H1 (cell line): Measurements from ENCODE around the gene TPPP. TPM values are rescaled to one million over a fixed set of nuclear protein-coding genes. Genes with fewer than 3 reads are reported as not detected.

Source experiments
- CTCF ChIA-PET: fragments of 300-600 bp; sonication (Branson Sonifier 250); formaldehyde crosslinking; loops from one replicate; lab custom pipeline; 2021; ENCODE audit not compliant: partially characterized antibody; lab: Charles Lee
- POLR2A ChIA-PET: fragments of 300-600 bp; sonication (Branson Sonifier 250); formaldehyde crosslinking; loops from one replicate; lab custom pipeline; 2021; ENCODE audit warnings: inconsistent platforms; ENCODE audit not compliant: partially characterized antibody; lab: Charles Lee
- DNase-seq, 2 experiments: peaks; one replicate each; pipeline versions ENCODE4 v3.0.0 to v3.0.0-alpha.2; 2010 to 2022; ENCODE audit warnings: low spot score in 2 of 2, low read depth in 1 of 2, mixed read lengths in 1 of 2
- FAIRE-seq: peaks from 2 replicates; lab custom pipeline; 2011; peaks lifted over from hg19 to GRCh38; lab: Jason Lieb, UNC
- H2AFZ ChIP-seq: 2 replicates; pipeline ENCODE4 v1.8.1; 2012; ENCODE audit warnings: low read length, inconsistent platforms
- H2AK5ac ChIP-seq: 2 replicates; pipeline ENCODE4 v1.6.1; 2013; ENCODE audit warnings: low read depth, low read length
- H2BK120ac ChIP-seq: replicated peaks from 2 replicates; pipeline ENCODE3; 2013; ENCODE audit warnings: low read depth, low read length, inconsistent platforms
- H2BK12ac ChIP-seq: 2 replicates; pipeline ENCODE4 v1.6.1; 2013; ENCODE audit warnings: low read depth, low read length
- H2BK15ac ChIP-seq: 2 replicates; pipeline ENCODE4 v1.6.1; 2013; ENCODE audit warnings: low read length
- H2BK20ac ChIP-seq: 2 replicates; pipeline ENCODE4 v1.6.1; 2013; ENCODE audit warnings: low read length
- H2BK5ac ChIP-seq: 2 replicates; pipeline ENCODE4 v1.6.1; 2013; ENCODE audit warnings: low read depth, low read length
- H3K14ac ChIP-seq: 2 replicates; pipeline ENCODE4 v1.6.1; 2013; ENCODE audit warnings: inconsistent platforms; ENCODE audit not compliant: insufficient read length
- H3K18ac ChIP-seq: 2 replicates; pipeline ENCODE4 v1.6.1; 2013; ENCODE audit warnings: low read length; ENCODE audit errors: extremely low read depth
- H3K23ac ChIP-seq: 2 replicates; pipeline ENCODE4 v1.6.1; 2013; ENCODE audit warnings: inconsistent platforms; ENCODE audit not compliant: insufficient read length
- H3K23me2 ChIP-seq: 2 replicates; pipeline ENCODE4 v1.6.1; 2013; ENCODE audit warnings: low read depth, low read length
- H3K27ac ChIP-seq: 2 replicates; pipeline ENCODE4 v1.6.1; 2011; ENCODE audit warnings: low read depth, low read length, inconsistent platforms
- H3K27me3 ChIP-seq, 4 experiments: replicated peaks in 1 of 4; 1 replicate in 1 of 4; 2 replicates in 3 of 4; pipeline versions ENCODE4 v1.6.1 to v1.8.1; 2011 to 2013; ENCODE audit warnings: low read length in 3 of 4, mild to moderate bottlenecking in 3 of 4, inconsistent platforms in 2 of 4, mixed read lengths in 2 of 4, moderate library complexity in 1 of 4; ENCODE audit not compliant: control insufficient read depth in 3 of 4, insufficient read depth in 3 of 4; ENCODE audit errors: extremely low read depth in 1 of 4
- H3K36me3 ChIP-seq, 4 experiments: 2 replicates each; pipeline versions ENCODE4 v1.6.1 to v1.8.1; 2011 to 2013; ENCODE audit warnings: mild to moderate bottlenecking in 4 of 4, low read length in 3 of 4, moderate library complexity in 2 of 4, control low read depth in 1 of 4, inconsistent platforms in 1 of 4; ENCODE audit not compliant: insufficient read depth in 4 of 4, control insufficient read depth in 2 of 4
- H3K4ac ChIP-seq: replicated peaks from 2 replicates; pipeline ENCODE3; 2013; ENCODE audit warnings: low read length, low read depth, mixed read lengths, inconsistent platforms; ENCODE audit not compliant: insufficient read length
- H3K4me1 ChIP-seq, 4 experiments: replicated peaks in 1 of 4; 1 replicate in 1 of 4; 2 replicates in 3 of 4; pipeline versions ENCODE4 v1.6.1 to v1.8.1; 2011 to 2013; ENCODE audit warnings: low read length in 3 of 4, inconsistent platforms in 2 of 4, mixed read lengths in 1 of 4; ENCODE audit not compliant: insufficient read depth in 4 of 4, control insufficient read depth in 3 of 4
- H3K4me2 ChIP-seq, 2 experiments: 2 replicates each; pipeline versions ENCODE4 v1.6.1 to v1.8.1; 2011 to 2013; ENCODE audit warnings: low read depth in 2 of 2, low read length in 2 of 2, control low read depth in 1 of 2, inconsistent platforms in 1 of 2, mild to moderate bottlenecking in 1 of 2; ENCODE audit not compliant: insufficient read depth in 1 of 2
- H3K4me3 ChIP-seq, 4 experiments: fragments of 200-600, 300-600 bp in 1 of 4; sonication (generic), shearing (Covaris generic), sonication (Bioruptor Twin) in 1 of 4; 2 replicates each; pipeline versions ENCODE4 v1.5.1 to v1.8.1; 2011 to 2016; ENCODE audit warnings: low read length in 4 of 4, low read depth in 3 of 4, control low read depth in 2 of 4, inconsistent platforms in 2 of 4, mild to moderate bottlenecking in 2 of 4, mixed read lengths in 1 of 4, moderate library complexity in 1 of 4; ENCODE audit not compliant: insufficient read depth in 2 of 4; ENCODE audit errors: extremely low read depth in 1 of 4
- H3K56ac ChIP-seq: replicated peaks from 2 replicates; pipeline ENCODE3; 2013; ENCODE audit warnings: low read depth, mild to moderate bottlenecking, mixed read lengths, low read length, inconsistent platforms; ENCODE audit not compliant: insufficient read length
- H3K79me1 ChIP-seq: 2 replicates; pipeline ENCODE4 v1.6.1; 2013; ENCODE audit warnings: low read depth, low read length, control low read depth
- H3K79me2 ChIP-seq, 2 experiments: 2 replicates each; pipeline versions ENCODE4 v1.6.1 to v1.8.1; 2012 to 2013; ENCODE audit warnings: low read length in 2 of 2, mild to moderate bottlenecking in 2 of 2, inconsistent platforms in 1 of 2; ENCODE audit not compliant: insufficient read depth in 2 of 2, control insufficient read depth in 1 of 2
- H3K9ac ChIP-seq, 4 experiments: replicated peaks in 1 of 4; 1 replicate in 1 of 4; 2 replicates in 3 of 4; pipeline versions ENCODE4 v1.6.1 to v1.8.1; 2011 to 2013; ENCODE audit warnings: low read depth in 3 of 4, low read length in 3 of 4, control low read depth in 2 of 4, mild to moderate bottlenecking in 2 of 4, moderate library complexity in 2 of 4, inconsistent platforms in 1 of 4; ENCODE audit errors: extremely low read depth in 1 of 4
- H3K9me3 ChIP-seq, 2 experiments: 2 replicates each; pipeline versions ENCODE4 v1.6.1 to v1.8.1; 2012 to 2013; ENCODE audit warnings: mild to moderate bottlenecking in 2 of 2, moderate library complexity in 2 of 2, control low read depth in 1 of 2, inconsistent platforms in 1 of 2, low read depth in 1 of 2, low read length in 1 of 2, mixed read lengths in 1 of 2; ENCODE audit not compliant: insufficient read depth in 2 of 2
- H4K20me1 ChIP-seq, 2 experiments: replicated peaks in 1 of 2; 2 replicates each; pipeline versions ENCODE3 to v1.8.1; 2011 to 2013; ENCODE audit warnings: inconsistent platforms in 2 of 2, low read length in 2 of 2, mild to moderate bottlenecking in 1 of 2; ENCODE audit not compliant: insufficient read depth in 2 of 2, control insufficient read depth in 1 of 2
- H4K5ac ChIP-seq: 2 replicates; pipeline ENCODE4 v1.6.1; 2013; ENCODE audit warnings: low read length, low read depth, mixed read lengths, inconsistent platforms; ENCODE audit not compliant: insufficient read length
- H4K8ac ChIP-seq: 2 replicates; pipeline ENCODE4 v1.8.0; 2013; ENCODE audit warnings: mild to moderate bottlenecking, moderate library complexity, low read length, inconsistent platforms; ENCODE audit not compliant: insufficient read depth; ENCODE audit errors: extremely low read depth
- H4K91ac ChIP-seq: replicated peaks from 2 replicates; pipeline ENCODE3; 2013; ENCODE audit warnings: low read length, mixed read lengths, inconsistent platforms; ENCODE audit not compliant: insufficient read length
- BCL11A ChIP-seq, 2 experiments: IDR thresholded peaks; one replicate each; pipeline ENCODE4 v1.6.1; 2011; ENCODE audit warnings: low read depth in 2 of 2, low read length in 2 of 2, mild to moderate bottlenecking in 2 of 2
- CHD1 ChIP-seq: IDR thresholded peaks from 2 replicates; pipeline ENCODE4 v1.6.1; 2012; ENCODE audit warnings: low read depth, low read length, improper control_type of control experiment
- E2F6 ChIP-seq: IDR thresholded peaks from 2 replicates; pipeline ENCODE4 v1.6.1; 2012; ENCODE audit warnings: inconsistent platforms
- KDM4A ChIP-seq: IDR thresholded peaks from one replicate; pipeline ENCODE4 v1.7.1; 2012; ENCODE audit warnings: low read depth, mild to moderate bottlenecking, moderate library complexity, low read length, inconsistent platforms; ENCODE audit not compliant: severe bottlenecking
- MAX ChIP-seq: IDR thresholded peaks from 2 replicates; pipeline ENCODE4 v1.6.1; 2012; ENCODE audit warnings: inconsistent platforms
- NRF1 ChIP-seq: IDR thresholded peaks from 2 replicates; pipeline ENCODE4 v1.6.1; 2011; ENCODE audit warnings: mild to moderate bottlenecking, low read depth, low read length, improper control_type of control experiment
- PHF8 ChIP-seq: fragments of 200-600 bp; sonication (generic); conservative IDR thresholded peaks from 2 replicates; pipeline ENCODE4 v1.7.1; 2012; ENCODE audit warnings: low read depth, mild to moderate bottlenecking, inconsistent platforms, low read length, moderate library complexity
- RXRA ChIP-seq: IDR thresholded peaks from 2 replicates; pipeline ENCODE4 v1.6.1; 2011; ENCODE audit warnings: low read depth, mild to moderate bottlenecking, low read length, moderate library complexity; ENCODE audit not compliant: insufficient read depth
- SIRT6 ChIP-seq: IDR thresholded peaks from one replicate; pipeline ENCODE4 v1.7.1; 2012; ENCODE audit warnings: low read length, inconsistent platforms
- SP2 ChIP-seq: IDR thresholded peaks from 2 replicates; pipeline ENCODE4 v1.6.1; 2012; ENCODE audit warnings: mild to moderate bottlenecking, low read length, inconsistent platforms
- SP4 ChIP-seq: IDR thresholded peaks from 2 replicates; pipeline ENCODE4 v1.6.1; 2012; ENCODE audit warnings: low read length, inconsistent platforms
- TAF7 ChIP-seq: optimal IDR thresholded peaks from 2 replicates; pipeline ENCODE3; 2011; ENCODE audit warnings: low read depth, mild to moderate bottlenecking, inconsistent platforms, low read length, moderate library complexity, borderline replicate concordance
- WGBS, 2 experiments: shearing (Covaris generic) in 1 of 2; methylation state at CpG; one replicate each; pipeline versions ENCODE4 v1.1.6 to v1.1.7; 2013 to 2015; ENCODE audit warnings: low lambda C conversion rate in 2 of 2, mixed read lengths in 2 of 2, inconsistent platforms in 1 of 2, low coverage in 1 of 2, missing lambda C conversion rate in 1 of 2; ENCODE audit not compliant: insufficient replicate concordance in 2 of 2, insufficient coverage in 1 of 2, insufficient read length in 1 of 2; ENCODE audit errors: extremely low coverage in 1 of 2, missing lambda C conversion rate in 1 of 2; 5-methylcytosine and 5-hydroxymethylcytosine counted together
- polyA plus RNA-seq, 7 experiments: library from polyadenylated mRNA; depleted of rRNA in 3 of 7; stranded (reverse) in 5 of 7; unstranded in 2 of 7; fragments of >200 nt in 5 of 7; fragments of 200-250 nt in 2 of 7; gene quantifications; 1 replicate in 5 of 7; 2 replicates in 1 of 7; 4 replicates in 1 of 7; pipeline versions ENCODE4 v1.2.1 to v1.2.3, GENCODE V29; 2011 to 2013; ENCODE audit warnings: missing spikeins in 2 of 7, mixed read lengths in 2 of 7
- total RNA-seq: library from RNA; stranded (reverse); fragmentation: NEBNext Ultra II Directional; extraction: Animal tissue kit (Norgen Biotek cat#: 25700); gene quantifications from 2 replicates; pipeline ENCODE4 v1.2.1, GENCODE V29; 2021

TPPP gene
- total and polyA plus RNA-seq, 2 of the 8 experiments (the other 6 are each of a cell fraction or from before 2014, with no cell fraction given): 0.36 to 0.93 TPM

GRCh38 chr5:662751-663435 is 30.3 kb downstream of the TPPP start:
- Histone ChIP-seq H4K5ac (no peak overlapping the region), H4K91ac (no peak overlapping the region), H3K79me1 (peaks cover 6% of the 10 kb centered on the region), H2AFZ (no peak overlapping the region), H3K23me2 (no peaks in the 10 kb centered on the region), H3K56ac (no peak overlapping the region), H3K4me2 (no peak overlapping the region), H3K4ac (no peak overlapping the region), H4K20me1 (peaks cover 2 to 16% of the 10 kb centered on the region in 2 experiments), H3K23ac (no peak overlapping the region), H3K9ac (no peak overlapping the region), H3K36me3 (peaks cover 7 to 44% (median 16%) of the 10 kb centered on the region in 4 experiments; a peak in 7 of 8 replicates), H3K9me3 (no peaks in the 10 kb centered on the region), H2AK5ac (no peak overlapping the region), H3K4me3 (no peak overlapping the region), H3K14ac (no peak overlapping the region), H2BK15ac (no peak overlapping the region), H2BK20ac (no peak overlapping the region), H3K27me3 (no peaks in the 10 kb centered on the region; a peak in 1 of 7 replicates), H3K79me2 (no peaks in the 10 kb centered on the region), H2BK120ac (no peak overlapping the region), H2BK5ac (no peak overlapping the region), H3K27ac (no peak overlapping the region), H3K18ac (no peak overlapping the region), H2BK12ac (no peak overlapping the region), H4K8ac (no peak overlapping the region), H3K4me1 (peaks cover 0 to 2% (median 0%) of the 10 kb centered on the region in 4 experiments; a peak in 1 of 7 replicates)
- ChIA-PET CTCF (no interaction called here), POLR2A (interaction anchor here (0.7 to 1.7 kb wide), 3 partner anchors 8 to 368 kb away, joined by 3 to 5 read pairs (median 3); partner anchors contain the start of genes BRD9 and TRIP13)
- FAIRE-seq: no peak
- DNase-seq: no peak
- 91% methylated on average over 39 of the region's 56 CpGs; no CpG with 5 or more reads in 1 of the 2 experiments for WGBS, 2 experiments
- TF ChIP-seq TAF7 (no peak), BCL11A (IDR thresholded peaks at IDR 0.05; ENCODE audit: low read depth in 2 of 2, low read length in 2 of 2) (no peak), E2F6 (no peak), RXRA (no peak), KDM4A (no peak), SP4 (no peak), SP2 (no peak), SIRT6 (no peak), PHF8 (no peak), MAX (no peak), CHD1 (no peak), NRF1 (no peak)
